GM21529 (cell line): ENCODE measurements around the gene LTN1.

Source experiments
- ATAC-seq: cut with Tn5 transposase; IDR thresholded peaks from one replicate; pipeline ENCODE4 v1.9.1; 2021; ENCODE audit not compliant: unreplicated experiment

Gene LTN1

GRCh38 chr21:28883931-28884330 lies 108.7 kb downstream of the LTN1 start:
- ATAC-seq = no peak

GRCh38 chr21:28882345-28882744 lies 110.3 kb downstream of the LTN1 start:
- no peak for ATAC-seq
